ENCODE results near the gene CALD1.

The CALD1 gene

DNA sequence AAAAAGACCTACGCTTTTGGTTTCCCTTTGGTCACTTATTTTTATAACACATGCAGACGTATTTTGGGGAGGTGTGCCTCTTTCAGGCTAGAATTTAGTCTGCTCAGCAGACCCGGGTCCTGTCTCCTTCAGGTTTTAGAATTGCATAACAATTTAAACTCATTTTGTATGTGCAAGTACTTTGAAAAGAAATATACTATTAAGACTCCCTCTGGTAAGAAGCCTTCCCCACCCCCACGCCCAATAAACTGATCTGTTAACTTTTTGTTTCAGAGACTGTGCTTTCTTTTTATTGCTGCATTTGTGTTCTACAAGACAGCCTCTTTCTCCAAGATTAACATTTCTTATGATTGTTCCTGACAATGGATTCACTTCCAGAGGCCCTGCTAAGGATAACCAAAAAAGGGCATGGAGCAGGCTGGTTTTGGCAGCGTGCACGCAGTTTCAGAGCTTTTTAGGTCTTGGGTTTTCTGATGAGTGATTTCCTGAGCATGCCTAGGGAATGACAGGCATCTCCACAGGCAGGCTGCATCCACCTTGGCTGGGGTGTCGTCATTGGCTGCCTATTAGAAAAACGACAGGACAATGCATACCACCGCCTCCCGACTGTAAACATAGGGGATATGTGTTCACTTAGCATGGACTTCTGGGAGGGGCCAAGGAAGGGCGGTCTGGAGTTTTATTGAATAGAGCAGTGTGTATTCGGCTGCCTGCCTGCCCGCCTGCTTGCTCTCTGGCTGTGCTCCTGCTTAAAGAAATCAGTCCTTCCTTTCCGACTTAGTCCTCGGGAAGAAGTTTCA lies at the start of gene CALD1:
TSS of gene CALD1 (plus strand) at position 694 of the 800 bp plus-strand sequence. CDS start 88,100 bp downstream, outside the sequence.
- peak; percentile 32 for DNase-seq (ENCODE audit: low spot score)

DNA sequence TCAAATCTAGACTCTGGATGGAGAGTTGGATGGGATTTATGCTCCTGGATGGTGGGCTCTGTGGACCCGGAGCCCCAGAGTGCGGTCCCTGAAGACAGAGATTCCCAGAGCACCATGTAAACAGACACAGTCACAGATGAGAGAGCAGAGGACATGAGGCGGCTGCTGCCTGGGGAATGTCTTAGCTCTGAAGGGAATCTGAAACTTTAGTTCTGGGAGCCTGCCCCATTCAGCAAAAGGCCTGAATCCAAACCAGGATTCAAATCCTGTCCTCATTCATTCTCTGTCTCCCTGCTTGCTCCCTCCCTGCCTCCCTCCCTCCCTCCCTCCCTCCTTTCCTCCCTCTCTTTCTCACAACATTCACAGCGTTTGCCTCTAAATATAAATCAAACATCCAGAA lies 49.5 kb upstream of the CALD1 start:
- no peak for DNase-seq (ENCODE audit: low spot score)

- DNase-seq (ENCODE audit: low spot score), result no peak
These were observed 49.0 kb upstream of the CALD1 start for GRCh38 chr7:134730411-134730829.

DNA sequence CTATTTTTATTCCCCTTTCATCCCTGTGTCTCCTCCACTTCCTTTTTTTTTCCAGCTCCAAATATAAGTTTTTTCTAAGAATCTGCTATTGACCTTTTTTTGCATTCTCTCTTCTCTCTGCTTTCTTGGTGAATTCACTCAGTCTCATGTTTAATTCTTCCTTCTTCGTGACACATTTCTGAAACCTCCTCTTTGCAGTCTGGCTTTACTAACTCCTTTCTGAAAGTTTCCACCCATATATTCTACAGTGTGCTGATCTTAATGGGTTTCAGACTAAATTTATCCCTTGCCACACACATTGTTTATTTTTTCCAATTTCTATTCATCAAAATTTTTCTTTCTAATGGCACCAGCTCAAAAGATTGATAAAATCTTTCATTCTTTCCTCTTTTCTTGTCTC lies 47.8 kb upstream of the CALD1 start:
- DNase-seq (ENCODE audit: low spot score), result no peak

DNA sequence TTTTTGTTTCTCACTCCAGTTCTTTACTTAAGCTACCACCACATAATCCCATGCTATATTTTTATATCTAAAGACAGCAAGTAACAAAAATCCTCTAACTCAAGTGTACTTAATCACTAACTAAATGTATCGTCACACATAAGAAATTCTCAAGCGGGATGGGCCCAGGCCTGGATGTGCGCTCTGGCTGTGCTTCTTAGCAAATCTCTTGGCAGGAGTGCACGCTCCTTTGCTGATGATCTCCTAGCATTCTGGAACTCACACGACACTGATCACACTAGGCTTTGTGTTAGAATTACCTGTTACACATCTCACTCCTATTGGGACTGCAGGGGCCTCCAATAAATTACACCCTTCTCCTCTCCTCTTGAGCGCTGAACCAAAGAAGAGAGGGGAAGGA lies 46.7 kb upstream of the CALD1 start:
- DNase-seq (ENCODE audit: low spot score), result no peak

DNA sequence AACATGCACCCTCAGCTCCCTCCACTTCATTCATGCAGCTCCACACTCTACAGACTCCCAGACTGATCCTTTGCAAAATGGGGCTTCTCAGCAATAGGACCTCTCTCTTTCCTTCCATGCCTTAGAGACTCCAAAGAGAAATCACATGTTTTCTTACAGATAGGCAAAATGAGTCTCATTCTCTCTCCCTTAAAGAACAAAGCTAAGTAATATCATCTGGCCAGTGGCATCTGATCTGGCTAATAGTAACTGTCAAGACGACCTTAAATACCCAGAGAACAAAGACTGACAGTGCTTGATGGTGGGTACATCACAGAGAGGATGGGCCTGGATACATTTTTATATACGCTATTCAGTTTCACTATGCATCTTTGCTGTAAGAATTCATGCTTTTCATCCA lies 43.1 kb upstream of the CALD1 start:
- no peak for DNase-seq (ENCODE audit: low spot score)

- no peak for DNase-seq (ENCODE audit: low spot score)
These were observed 41.7 kb upstream of the CALD1 start for GRCh38 chr7:134737566-134738345.

DNA sequence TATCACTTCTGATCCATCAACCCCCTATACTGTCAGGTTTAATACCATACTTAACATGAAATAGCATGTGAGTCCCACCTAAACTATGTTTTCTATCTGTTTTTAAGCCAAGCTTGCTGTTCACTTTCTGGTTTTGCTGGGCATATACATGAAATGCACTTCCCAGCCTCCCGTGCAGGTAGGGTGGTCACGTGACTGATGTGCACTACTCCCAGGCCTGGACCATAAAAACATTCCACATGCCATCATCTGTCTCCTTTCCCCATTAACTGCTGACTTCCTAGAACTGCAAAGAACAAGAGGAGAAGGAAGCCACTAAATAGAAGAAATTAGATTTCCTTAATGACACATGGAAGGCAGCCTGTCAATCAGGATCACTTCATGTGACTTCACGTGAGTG lies 40.1 kb upstream of the CALD1 start:
- DNase-seq (ENCODE audit: low spot score), result no peak

DNA sequence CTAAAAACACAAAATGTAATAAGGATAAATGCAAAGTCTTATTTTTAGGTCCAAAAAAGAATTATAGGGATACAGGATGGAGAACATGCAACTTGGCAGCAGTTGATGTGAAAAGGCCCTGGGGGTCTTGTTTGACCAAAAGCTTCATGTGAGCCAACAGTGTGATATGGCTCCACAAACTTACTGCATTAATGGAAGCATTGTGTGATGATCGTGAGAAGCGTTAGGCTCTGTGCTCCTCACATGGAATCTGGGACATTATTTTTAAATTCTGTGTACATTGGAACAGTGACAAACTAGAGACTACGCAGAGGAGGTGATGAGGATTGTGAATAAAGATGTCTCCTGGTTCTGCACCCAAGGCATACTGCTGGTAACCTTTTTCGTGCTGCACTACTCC lies 39.1 kb upstream of the CALD1 start:
- DNase-seq (ENCODE audit: low spot score), result no peak

DNA sequence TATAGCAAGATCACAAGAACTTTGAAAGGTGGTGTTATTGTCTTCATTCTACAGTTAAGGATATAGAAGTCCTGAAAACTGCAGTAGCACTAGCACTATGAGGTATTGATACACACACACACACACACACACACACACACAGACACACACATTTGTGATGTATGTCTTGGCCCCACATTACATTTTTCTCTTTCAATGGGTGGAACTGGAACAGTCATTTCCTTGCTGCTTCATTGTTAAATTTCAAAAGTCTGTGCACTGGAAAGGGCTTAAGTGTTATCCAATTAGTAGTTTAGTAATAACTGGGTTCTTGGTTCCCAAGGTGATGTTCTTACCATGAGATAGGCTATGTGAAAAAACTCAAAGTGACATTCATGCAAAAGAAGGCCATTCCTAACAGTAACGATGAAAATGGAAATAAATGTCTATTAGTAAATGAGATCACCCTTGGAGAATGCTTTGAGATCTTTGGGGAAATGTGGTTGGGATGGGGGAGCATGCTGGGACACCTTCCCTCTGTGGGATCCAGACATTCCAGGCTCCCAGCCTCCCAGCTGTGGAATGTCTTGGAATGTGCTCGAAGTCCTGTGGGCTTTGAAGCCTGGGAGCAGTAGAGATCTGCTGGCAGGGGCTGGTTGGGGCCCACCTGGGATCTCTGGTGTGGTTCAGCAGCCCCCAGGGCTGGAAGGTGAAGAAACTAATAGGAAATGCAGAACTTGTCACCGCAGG lies 37.4 kb upstream of the CALD1 start:
- DNase-seq (ENCODE audit: low spot score), result no peak

DNA sequence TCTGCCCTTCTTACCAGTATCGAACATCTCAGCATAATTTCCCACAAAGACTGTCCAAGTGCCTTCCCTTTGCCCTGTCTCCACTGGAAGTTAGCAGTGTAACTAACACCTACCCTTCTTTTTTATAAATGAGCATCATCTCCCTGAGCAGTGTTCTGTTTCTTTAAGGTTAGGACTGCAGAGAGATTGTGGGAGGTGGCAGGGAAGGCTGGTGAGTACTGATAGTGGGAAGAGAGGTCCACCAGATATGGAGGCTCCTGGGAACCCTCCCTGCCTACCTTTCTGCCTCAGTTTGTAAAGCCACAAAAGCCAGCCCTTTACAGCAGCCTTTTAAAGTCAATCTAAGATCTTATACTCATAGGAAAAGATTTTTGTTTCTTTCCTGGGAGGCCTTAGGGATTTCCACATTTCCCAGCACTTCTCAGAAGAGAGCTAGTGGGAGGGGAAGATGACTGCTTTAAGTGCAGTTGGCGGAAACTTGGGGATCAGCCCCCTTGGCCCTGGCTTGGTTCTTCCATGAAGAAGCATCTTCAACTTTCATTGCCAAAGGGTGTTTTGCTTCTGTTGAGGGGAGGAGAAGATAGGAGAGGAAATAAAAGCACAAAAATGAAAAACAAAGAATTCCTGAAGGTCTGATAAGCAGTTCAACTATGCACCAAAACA lies 36.6 kb upstream of the CALD1 start:
- no peak for DNase-seq (ENCODE audit: low spot score)

DNA sequence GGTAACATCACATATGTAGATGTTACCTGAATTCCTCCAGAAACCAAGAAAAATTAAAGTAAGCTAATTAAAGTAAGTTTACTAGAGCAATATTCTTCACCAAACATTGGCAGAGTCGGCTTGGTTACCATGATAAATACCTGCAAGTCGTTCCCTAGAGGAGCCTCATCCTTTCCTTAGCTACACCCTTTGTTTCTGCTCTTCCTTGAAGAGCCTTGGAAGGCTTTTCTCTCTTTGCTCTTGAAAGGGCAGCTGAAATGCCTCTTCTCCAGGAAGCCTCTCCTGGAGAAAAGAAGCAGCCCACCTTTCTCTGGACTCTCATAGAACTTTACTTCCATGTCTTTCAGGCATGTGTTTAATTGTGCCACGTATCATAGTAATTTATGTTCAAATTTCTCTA lies 34.9 kb upstream of the CALD1 start:
- DNase-seq (ENCODE audit: low spot score), result no peak

GRCh38 chr7:134747326-134747725 lies 32.1 kb upstream of the CALD1 start:
- no peak for DNase-seq (ENCODE audit: low spot score)

DNA sequence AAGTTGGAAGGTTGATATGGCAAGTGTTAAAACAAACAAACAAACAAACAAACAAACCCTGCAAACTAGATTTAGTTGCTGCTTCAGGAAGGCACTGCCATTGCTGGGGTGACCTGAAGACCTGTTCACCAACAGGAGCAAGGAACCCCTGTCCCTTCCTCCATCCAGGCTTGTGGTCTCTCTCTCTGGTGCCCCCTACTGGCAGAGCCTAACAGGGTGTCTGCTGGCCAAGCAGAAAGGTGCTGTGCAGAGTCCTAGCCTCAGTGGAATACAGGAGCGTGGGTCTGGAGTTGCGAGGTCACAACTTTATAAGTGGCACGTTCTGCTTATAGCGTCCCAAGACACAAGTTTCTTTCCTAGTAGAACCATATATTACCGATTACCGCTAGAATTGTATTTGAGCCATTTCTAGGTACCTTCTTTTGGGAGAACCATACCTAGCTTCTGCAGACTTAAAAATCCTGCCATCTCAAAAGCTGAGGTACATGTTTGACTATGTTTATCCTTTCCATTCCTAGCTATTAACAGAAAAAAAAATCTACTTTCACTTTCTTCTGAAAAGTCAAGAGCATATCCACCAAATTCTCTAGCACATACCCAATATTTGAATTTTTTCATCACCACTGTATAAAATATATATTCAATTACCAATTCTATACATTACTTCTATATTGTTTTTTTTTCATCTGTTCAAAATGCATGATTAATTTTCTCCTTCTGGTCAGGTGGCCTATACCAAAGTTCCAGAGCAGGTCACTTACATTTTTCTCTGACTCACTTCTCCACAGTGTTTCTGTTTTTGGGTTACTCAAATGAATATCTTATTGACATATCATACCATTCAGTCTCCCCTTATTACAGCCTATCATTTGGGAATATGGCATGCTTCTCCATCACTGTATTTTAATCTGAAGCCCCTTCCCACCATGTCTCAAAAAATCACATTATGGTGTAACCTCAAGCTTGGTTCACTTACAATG lies 29.1 kb upstream of the CALD1 start:
- peak; percentile 65 for DNase-seq (ENCODE audit: low spot score)

GRCh38 chr7:134752006-134752760 lies 27.3 kb upstream of the CALD1 start:
- DNase-seq (ENCODE audit: low spot score), result no peak

GRCh38 chr7:134755422-134756022 lies 23.9 kb upstream of the CALD1 start:
- no peak for DNase-seq (ENCODE audit: low spot score)

DNA sequence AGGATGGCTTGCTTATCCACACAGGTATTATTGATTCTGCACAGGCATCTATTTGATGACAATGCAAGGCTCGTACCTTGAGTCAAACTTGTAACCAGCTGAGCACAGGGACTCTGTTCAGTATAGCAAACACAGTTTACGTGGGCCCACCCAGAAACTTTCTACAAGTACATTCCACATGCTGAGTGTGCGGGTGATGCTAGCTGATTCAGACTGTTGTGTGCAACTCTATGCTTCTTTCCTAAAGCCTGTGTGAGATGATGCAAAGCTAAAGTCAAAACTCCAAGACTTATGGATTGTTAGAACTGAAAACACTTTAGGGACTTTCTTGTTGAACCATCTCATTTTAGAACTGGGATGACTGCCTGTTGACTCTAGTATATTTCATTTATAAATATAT lies 21.5 kb upstream of the CALD1 start:
- no peak for DNase-seq (ENCODE audit: low spot score)

DNA sequence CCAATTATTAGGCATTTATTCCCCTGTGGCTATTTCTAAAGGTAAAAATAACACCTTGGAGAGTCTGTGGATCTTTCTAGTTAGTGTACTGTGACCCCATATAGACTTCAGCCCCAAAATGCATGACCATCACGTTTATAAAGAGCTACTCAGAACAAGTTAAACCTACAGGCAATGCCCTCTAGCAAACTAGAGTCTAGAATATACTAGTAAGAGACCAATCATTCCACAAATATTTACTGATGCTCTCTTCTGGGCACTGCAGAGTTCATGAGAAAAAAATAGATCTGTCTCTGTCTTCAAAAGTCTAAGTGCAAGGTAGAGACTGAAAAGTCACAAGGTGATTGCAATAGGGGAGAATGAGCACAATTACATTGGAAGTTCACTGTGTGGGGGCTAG lies 20.5 kb upstream of the CALD1 start:
- DNase-seq (ENCODE audit: low spot score), result no peak

DNA sequence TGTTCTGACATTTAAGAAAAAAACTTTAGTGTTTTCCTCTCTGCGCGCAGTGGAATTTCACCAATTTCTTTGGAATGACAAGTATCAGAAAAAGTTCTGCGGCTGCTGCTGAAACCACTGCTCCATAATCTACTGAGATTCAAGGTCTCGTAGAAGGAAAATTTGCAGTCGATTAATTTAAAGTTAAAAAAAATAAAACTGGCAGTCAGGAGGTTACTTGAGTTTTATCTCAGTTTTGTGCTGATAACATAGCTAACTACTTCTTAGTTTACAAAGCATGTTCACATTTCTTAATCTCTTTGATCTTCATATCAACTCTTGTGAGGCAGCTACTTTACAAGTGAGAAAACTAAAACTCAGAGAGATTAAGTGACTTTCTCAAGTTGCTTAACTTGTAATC lies 18.2 kb upstream of the CALD1 start:
- no peak for DNase-seq (ENCODE audit: low spot score)

GRCh38 chr7:134763960-134764359 lies 15.5 kb upstream of the CALD1 start:
- DNase-seq (ENCODE audit: low spot score), result no peak
